ENCODE measurements around the gene SFTA2. TPM values are rescaled to one million over a fixed set of nuclear protein-coding genes. Genes with fewer than 3 reads are reported as not detected.

SFTA2 gene
- polyA plus RNA-seq, 1 donor from 2014 or later: not detected

- no peaks in the 10 kb centered on the region for H3K9me2 ChIP-seq (ENCODE audit: insufficient read depth, low read length)
- H3K4me2 ChIP-seq (ENCODE audit: low read length): no peak overlapping the region
- no peaks in the 10 kb centered on the region for H3K36me3 ChIP-seq (ENCODE audit: insufficient read depth, low read length)
- no peak overlapping the region for H3K27ac ChIP-seq (ENCODE audit: low read length)
- no peak overlapping the region for H3K4me3 ChIP-seq (ENCODE audit: low read length)
- no peak for TF ChIP-seq EP300 (conservative IDR thresholded peaks at IDR 0.05; ENCODE audit: poor library complexity, severe bottlenecking)
- no peak for TF ChIP-seq TAF1 (IDR thresholded peaks at IDR 0.05; ENCODE audit: low read depth)
- TF ChIP-seq MXI1 (conservative IDR thresholded peaks at IDR 0.05; ENCODE audit: poor library complexity, severe bottlenecking): no peak
- no peak for TF ChIP-seq EZH2 (IDR thresholded peaks at IDR 0.05; ENCODE audit: borderline replicate concordance, insufficient read depth, low read length, poor library complexity, severe bottlenecking)
- no peak for TF ChIP-seq SMC3 (conservative IDR thresholded peaks at IDR 0.05; ENCODE audit: poor library complexity)
- no peak for TF ChIP-seq POLR2AphosphoS5 (IDR thresholded peaks at IDR 0.05)
- no peak for TF ChIP-seq REST (IDR thresholded peaks at IDR 0.05; ENCODE audit: borderline replicate concordance)
- TF ChIP-seq, protein P1, sequence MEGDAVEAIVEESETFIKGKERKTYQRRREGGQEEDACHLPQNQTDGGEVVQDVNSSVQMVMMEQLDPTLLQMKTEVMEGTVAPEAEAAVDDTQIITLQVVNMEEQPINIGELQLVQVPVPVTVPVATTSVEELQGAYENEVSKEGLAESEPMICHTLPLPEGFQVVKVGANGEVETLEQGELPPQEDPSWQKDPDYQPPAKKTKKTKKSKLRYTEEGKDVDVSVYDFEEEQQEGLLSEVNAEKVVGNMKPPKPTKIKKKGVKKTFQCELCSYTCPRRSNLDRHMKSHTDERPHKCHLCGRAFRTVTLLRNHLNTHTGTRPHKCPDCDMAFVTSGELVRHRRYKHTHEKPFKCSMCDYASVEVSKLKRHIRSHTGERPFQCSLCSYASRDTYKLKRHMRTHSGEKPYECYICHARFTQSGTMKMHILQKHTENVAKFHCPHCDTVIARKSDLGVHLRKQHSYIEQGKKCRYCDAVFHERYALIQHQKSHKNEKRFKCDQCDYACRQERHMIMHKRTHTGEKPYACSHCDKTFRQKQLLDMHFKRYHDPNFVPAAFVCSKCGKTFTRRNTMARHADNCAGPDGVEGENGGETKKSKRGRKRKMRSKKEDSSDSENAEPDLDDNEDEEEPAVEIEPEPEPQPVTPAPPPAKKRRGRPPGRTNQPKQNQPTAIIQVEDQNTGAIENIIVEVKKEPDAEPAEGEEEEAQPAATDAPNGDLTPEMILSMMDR (IDR thresholded peaks at IDR 0.05; ENCODE audit: poor library complexity, severe bottlenecking): no peak
- H3K79me2 ChIP-seq (replicated peaks; ENCODE audit: insufficient read depth, low read length): no peaks in the 10 kb centered on the region
- no peaks in the 10 kb centered on the region for H4K20me1 ChIP-seq (ENCODE audit: insufficient read depth)
- no peak overlapping the region for H2AFZ ChIP-seq (ENCODE audit: low read depth, low read length)
- no peaks in the 10 kb centered on the region for H3K27me3 ChIP-seq (ENCODE audit: insufficient read depth, low read depth, low read length)
- no peaks in the 10 kb centered on the region for H3F3A ChIP-seq (ENCODE audit: insufficient read depth, low read length, poor library complexity, severe bottlenecking)
- H3K9me3 ChIP-seq (ENCODE audit: low read length): no peaks in the 10 kb centered on the region
- no peak overlapping the region for H3K9ac ChIP-seq (ENCODE audit: low read length)
Measured at GRCh38 chr6:30939473-30939872, 7.5 kb upstream of the SFTA2 start.

DNA sequence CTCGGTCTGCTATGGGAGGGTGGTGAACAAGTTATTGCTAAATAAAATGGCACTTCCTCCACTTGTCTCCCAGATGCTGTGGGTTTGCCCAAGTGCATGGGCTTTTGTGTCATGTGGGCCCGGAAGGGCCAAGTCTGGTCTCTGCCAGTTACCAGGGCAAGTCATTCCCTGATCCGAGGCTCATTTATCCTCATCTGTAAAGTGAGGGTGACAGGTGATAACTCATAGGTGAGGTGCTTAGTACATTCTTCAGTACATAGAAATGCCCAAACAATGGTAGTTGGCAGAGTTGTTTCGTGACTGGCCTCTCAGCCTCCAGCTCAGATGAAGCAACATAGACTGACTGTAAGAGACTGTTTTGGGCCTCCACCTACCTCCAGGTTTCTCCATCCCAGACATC is 6.8 kb upstream of the SFTA2 start:
- H3K4me3 ChIP-seq (ENCODE audit: low read length): no peak overlapping the region
- H3K27ac ChIP-seq (ENCODE audit: low read length): no peak overlapping the region
- no peaks in the 10 kb centered on the region for H3K79me2 ChIP-seq (replicated peaks; ENCODE audit: insufficient read depth, low read length)
- no peaks in the 10 kb centered on the region for H4K20me1 ChIP-seq (ENCODE audit: insufficient read depth)
- no peaks in the 10 kb centered on the region for H3F3A ChIP-seq (ENCODE audit: insufficient read depth, low read length, poor library complexity, severe bottlenecking)
- H3K9ac ChIP-seq (ENCODE audit: low read length): no peak overlapping the region
- H3K36me3 ChIP-seq (ENCODE audit: insufficient read depth, low read length): no peaks in the 10 kb centered on the region
- no peaks in the 10 kb centered on the region for H3K9me2 ChIP-seq (ENCODE audit: insufficient read depth, low read length)
- no peak overlapping the region for H3K4me2 ChIP-seq (ENCODE audit: low read length)
- H2AFZ ChIP-seq (ENCODE audit: low read depth, low read length): no peak overlapping the region
- no peaks in the 10 kb centered on the region for H3K9me3 ChIP-seq (ENCODE audit: low read length)
- H3K27me3 ChIP-seq (ENCODE audit: insufficient read depth, low read depth, low read length): no peaks in the 10 kb centered on the region
- TF ChIP-seq MXI1 (conservative IDR thresholded peaks at IDR 0.05; ENCODE audit: poor library complexity, severe bottlenecking): no peak
- no peak for TF ChIP-seq TAF1 (IDR thresholded peaks at IDR 0.05; ENCODE audit: low read depth)
- no peak for TF ChIP-seq EZH2 (IDR thresholded peaks at IDR 0.05; ENCODE audit: borderline replicate concordance, insufficient read depth, low read length, poor library complexity, severe bottlenecking)
- TF ChIP-seq POLR2AphosphoS5 (IDR thresholded peaks at IDR 0.05): no peak
- no peak for TF ChIP-seq REST (IDR thresholded peaks at IDR 0.05; ENCODE audit: borderline replicate concordance)
- TF ChIP-seq RAD21 (conservative IDR thresholded peaks at IDR 0.05): no peak
- TF ChIP-seq EP300 (conservative IDR thresholded peaks at IDR 0.05; ENCODE audit: poor library complexity, severe bottlenecking): no peak
- TF ChIP-seq SMC3 (conservative IDR thresholded peaks at IDR 0.05; ENCODE audit: poor library complexity): no peak
- TF ChIP-seq, protein P1 (IDR thresholded peaks at IDR 0.05; ENCODE audit: poor library complexity, severe bottlenecking): no peak
